DND-41 (cell line): ENCODE results near the gene CDA.

Experiments used
- CTCF ChIP-seq: IDR thresholded peaks from 2 replicates; pipeline ENCODE4 v1.5.1; 2012; ENCODE audit warnings: borderline replicate concordance, low read length, moderate library complexity, mild to moderate bottlenecking; ENCODE audit not compliant: poor library complexity, severe bottlenecking; ENCODE audit errors: extremely low read depth
- EZH2 ChIP-seq: IDR thresholded peaks from 3 replicates; pipeline ENCODE4 v1.6.1; 2012; ENCODE audit warnings: borderline replicate concordance, low read depth, mild to moderate bottlenecking, moderate library complexity, low read length, inconsistent platforms; ENCODE audit not compliant: severe bottlenecking

- TF ChIP-seq CTCF: no peak
- no peak for TF ChIP-seq EZH2
Measured at GRCh38 chr1:20551945-20552727, 36.8 kb upstream of the CDA start, which contains the start of gene FAM43B.
